ENCODE results near the gene TXNDC16. TPM values are rescaled to one million over a fixed set of nuclear protein-coding genes. Genes with fewer than 3 reads are reported as not detected.

The TXNDC16 gene
- polyA plus RNA-seq, 3 donors = 2.6 to 4.1 (median 3.8) TPM

DNA sequence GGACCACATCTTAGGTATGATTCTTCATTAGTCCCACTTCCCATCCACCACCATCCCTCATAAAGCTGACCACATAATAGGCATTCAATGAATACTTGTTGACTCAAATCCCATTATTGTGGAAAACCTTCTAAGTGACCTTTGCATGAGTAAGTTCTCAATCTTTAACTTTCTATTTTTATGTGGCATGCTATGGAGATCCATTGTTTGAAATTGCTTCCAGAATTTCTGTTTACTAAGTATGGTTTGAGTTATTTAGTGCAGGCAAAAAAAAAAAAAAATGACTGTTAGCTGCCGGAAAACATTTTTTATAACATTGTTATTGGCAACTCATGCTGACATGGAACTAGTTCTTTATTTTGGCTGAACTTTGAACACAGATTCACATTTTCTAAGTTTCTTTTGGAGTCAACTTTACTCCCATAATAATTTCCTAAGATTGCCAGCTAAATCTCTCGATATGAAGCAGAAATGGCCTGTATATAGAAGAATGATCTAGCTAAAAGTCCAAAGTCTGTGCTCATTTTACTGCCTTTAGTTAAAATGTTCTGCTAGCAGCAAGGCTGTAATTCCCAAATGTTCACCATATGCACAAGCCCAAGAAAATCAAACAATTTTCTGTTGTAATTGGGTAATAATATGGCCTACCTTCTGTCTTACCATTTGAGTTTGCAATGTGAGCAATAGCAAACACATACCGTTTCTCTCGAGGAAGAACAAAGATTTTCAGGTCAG lies 160.3 kb downstream of the TXNDC16 start:
- Mint-ChIP-seq H3K4me3 (no peak overlapping the region), H3K36me3 (peaks cover 0 to 3% of the 10 kb centered on the region in 2 donors), H3K27me3 (ENCODE audit: low read depth in 3 of 3) (peaks cover 16 to 39% (median 28%) of the 10 kb centered on the region in 3 donors), H3K27ac (no peak overlapping the region), H3K4me1 (peaks cover 17% of the 10 kb centered on the region), H3K9me3 (peaks cover 9 to 26% (median 12%) of the 10 kb centered on the region in 7 donors)
- Histone ChIP-seq H3K36me3 (replicated peaks in 1 of 2; ENCODE audit: control insufficient read depth in 1 of 2, insufficient read depth in 2 of 2, low read length in 2 of 2) (no peaks in the 10 kb centered on the region), H3K4me2 (replicated peaks; ENCODE audit: extremely low read depth, low read length, poor library complexity, severe bottlenecking) (no peak overlapping the region), H3K4me3 (replicated peaks in 1 of 3; ENCODE audit: low read depth in 2 of 3, low read length in 3 of 3) (no peak overlapping the region), H3K9me3 (replicated peaks in 1 of 2; ENCODE audit: control insufficient read depth in 1 of 2, insufficient read depth in 1 of 2, low read length in 2 of 2) (peaks cover 0 to 10% of the 10 kb centered on the region in 2 donors), H3K9ac (ENCODE audit: insufficient read depth, low read length, poor library complexity, severe bottlenecking) (no peak overlapping the region), H4K20me1 (ENCODE audit: insufficient read depth, low read length) (no peaks in the 10 kb centered on the region), H3K27ac (ENCODE audit: low read depth in 1 of 2, low read length in 2 of 2) (no peak overlapping the region), H3K27me3 (ENCODE audit: control insufficient read depth in 2 of 2, insufficient read depth in 2 of 2, low read length in 2 of 2) (peaks cover 10 to 14% of the 10 kb centered on the region in 2 donors), H2AFZ (ENCODE audit: insufficient read depth, low read depth, low read length, poor library complexity, severe bottlenecking) (no peak overlapping the region), H3K4me1 (ENCODE audit: control insufficient read depth in 1 of 2, insufficient read depth in 2 of 2, low read length in 2 of 2) (peaks cover 14 to 16% of the 10 kb centered on the region in 2 donors), H3K79me2 (ENCODE audit: insufficient read depth, low read length) (no peaks in the 10 kb centered on the region)
- TF ChIP-seq CTCF (IDR thresholded peaks at IDR 0.05) = no peak
- WGBS (ENCODE audit: insufficient coverage) = 100% methylated on average over 1 of the region's 4 CpGs
- DNase-seq = no peak
- intact Hi-C loops (cut with micrococcal nuclease) = no loop called here

Other genes starting within 250 kb of the TXNDC16 start
- 10 to 100 TPM; 51.5 to 90.4 (median 72.8) TPM for gene PTGER2, start 238.2 kb downstream of the TXNDC16 start, polyA plus RNA-seq
- gene GPR137C, start 331 bp upstream of the TXNDC16 start, polyA plus RNA-seq = under 1 TPM in 1 of 3 donors, not detected in 2; 0.04 TPM
- 10 to 100 TPM; 22.1 to 39.5 (median 29.2) TPM for gene ERO1A, start 143.1 kb upstream of the TXNDC16 start, polyA plus RNA-seq
- gene PSMC6, start 154.7 kb upstream of the TXNDC16 start, polyA plus RNA-seq = 10 to 100 TPM; 46.9 to 64.3 (median 48.6) TPM
- 10 to 100 TPM in 2 of 3 donors, 1 to 10 TPM in 1; 7.3 to 16.7 (median 12.0) TPM for gene STYX, start 177.7 kb upstream of the TXNDC16 start, polyA plus RNA-seq
- 1 to 10 TPM; 1.1 to 3.1 (median 1.9) TPM for gene GNPNAT1, start 239.1 kb upstream of the TXNDC16 start, polyA plus RNA-seq